ENCODE measurements around the gene KANK2.
"Not testable (repeated sequence)": the region's sequence is repeated elsewhere in the genome, so short reads cannot be mapped to it uniquely, and the experiment has no call there.

The KANK2 gene

DNA sequence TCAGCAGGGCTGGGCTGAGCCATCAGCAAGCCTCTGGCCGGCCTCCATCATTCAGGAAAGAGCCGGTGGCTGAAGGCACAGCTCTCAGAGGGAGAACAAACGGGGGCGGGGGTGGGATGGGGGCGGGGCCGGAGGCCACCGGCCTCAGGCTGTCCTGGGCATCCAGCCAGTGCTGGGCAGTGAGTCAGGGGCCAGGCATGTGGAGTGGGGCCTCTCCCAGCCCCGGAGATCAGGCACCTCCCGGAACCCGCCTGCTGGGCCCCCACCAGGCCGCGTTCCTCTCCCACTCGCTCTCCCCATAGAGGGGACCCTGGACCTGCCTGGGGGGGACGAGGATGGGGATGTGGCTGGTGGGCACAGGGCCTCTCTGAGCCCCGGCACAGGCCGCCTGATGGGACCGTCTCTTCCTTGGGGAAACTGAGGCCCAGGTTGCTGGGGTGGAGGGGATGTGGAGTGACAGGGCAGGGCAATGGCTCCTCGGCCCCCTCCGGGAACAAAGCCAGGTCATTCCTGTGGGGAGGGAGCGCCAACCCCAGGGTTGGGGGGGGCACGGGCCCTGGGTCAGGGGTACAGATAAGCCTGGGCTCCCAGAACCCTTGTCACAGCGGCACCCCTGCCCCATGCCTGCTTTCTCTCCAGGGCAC is 54.7 kb downstream of the KANK2 start:
- in situ Hi-C loops (cut with HindIII; ENCODE audit: low sequenced_read_pairs): no loop called here

DNA sequence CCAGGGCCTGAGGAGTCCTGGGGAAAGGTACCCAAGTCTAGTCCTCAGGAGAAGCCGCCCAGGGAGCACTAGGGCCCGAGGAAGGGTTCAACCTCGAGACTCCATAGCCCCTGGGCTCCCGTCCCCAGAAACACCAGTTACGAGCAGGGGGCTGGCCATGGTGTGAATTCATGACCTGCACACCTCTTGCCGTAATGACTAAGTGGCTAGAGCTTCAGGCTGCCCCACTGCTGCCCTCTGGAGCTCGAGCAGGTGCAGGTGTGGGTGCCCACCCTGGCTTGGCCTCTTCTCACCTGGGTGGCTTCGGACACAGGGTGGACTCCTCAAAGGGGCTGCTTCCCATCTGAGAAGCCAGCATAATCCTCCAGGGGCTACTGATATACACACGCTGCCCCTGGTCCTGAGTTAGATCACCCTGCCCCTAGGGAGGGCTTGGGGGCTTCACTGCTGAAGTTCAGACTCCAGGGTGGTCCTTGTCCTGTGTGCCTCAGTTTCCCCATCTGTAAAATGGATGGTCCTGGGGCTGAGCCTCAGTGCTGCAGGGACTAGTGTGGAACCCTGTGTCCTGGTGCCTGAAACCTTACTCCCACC is 55.3 kb downstream of the KANK2 start:
- in situ Hi-C loops (cut with HindIII; ENCODE audit: low sequenced_read_pairs): no loop called here

DNA sequence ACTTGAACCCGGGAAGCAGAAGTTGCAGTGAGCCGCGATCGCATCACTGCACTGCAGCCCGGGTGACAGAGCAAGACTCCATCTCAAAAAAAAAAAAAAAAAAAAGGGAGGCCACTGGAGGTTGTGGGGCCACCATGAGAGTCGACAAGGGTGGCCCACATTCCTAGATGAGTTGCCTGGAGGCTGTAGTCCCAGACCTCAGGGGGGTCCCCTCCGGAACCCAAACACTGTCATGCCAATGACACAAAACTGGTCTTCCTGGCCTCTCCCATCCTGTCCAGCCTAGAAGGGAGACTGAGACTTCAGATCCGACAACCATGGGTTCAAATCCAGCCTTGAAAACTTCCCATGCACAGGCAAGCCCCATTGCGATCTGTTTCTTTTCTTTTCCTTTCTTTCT is 56.4 kb downstream of the KANK2 start:
- in situ Hi-C loops (cut with HindIII; ENCODE audit: low sequenced_read_pairs): no loop called here

DNA sequence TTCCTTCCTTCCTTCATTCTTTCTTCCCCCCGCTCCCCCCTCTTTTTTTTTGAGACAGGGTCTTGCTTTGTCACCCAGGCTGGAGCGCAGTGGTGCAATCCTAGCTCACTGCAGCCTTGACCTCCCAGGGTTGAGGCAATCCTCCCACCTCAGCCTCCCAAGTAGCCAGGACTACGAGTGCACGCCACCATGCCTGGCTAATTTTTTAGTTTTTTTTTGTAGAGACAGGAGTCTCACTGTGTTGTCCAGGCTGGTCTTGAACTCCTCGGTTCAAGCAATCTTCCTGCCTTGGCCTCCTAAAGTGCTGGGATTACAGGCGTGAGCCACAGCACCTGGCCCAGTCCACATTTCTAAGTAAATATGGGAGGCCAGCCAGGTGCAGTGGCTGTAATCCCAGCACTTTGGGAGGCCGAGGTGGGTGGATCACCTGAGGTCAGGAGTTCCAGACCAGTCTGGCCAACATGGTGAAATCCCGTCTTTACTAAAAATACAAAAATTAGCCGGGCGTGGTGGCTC is 57.3 kb downstream of the KANK2 start:
- in situ Hi-C loops (cut with HindIII; ENCODE audit: low sequenced_read_pairs): not testable (repeated sequence)

DNA sequence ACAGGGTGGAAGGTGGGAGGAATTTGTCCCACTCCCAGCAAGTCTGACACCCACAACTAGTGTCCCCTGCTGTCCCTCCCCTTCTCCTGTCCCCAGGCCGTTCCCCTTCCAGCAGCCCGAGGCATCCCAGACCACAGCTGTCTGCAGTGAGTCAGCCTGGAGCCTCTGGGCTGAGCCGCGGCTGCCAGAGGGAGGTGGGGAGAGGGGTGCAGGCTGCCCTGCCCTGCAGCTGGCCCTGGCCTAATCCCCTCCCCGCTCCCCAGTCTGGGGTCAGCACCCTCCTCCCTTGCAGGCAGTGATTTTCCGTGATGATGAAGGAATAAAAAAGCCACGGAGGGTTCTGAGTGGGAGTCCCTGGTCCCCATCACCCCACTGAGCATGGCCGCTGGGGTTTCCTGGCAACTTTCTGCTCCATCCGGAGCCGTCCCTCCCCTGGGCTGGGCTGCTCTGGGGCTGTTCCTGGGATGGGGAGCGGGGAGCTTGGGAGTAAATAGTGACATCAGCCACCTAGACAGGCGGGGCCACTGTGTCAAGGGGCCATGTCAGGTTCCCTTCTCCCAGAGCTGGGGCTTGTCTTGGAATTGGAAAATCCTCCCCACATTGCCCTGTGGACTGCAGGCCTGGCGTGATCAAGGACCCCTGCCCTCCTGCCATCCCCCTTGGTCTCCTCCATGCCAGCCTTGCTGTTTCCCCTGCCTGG is 58.6 kb downstream of the KANK2 start:
- in situ Hi-C loops (cut with HindIII; ENCODE audit: low sequenced_read_pairs): no loop called here

DNA sequence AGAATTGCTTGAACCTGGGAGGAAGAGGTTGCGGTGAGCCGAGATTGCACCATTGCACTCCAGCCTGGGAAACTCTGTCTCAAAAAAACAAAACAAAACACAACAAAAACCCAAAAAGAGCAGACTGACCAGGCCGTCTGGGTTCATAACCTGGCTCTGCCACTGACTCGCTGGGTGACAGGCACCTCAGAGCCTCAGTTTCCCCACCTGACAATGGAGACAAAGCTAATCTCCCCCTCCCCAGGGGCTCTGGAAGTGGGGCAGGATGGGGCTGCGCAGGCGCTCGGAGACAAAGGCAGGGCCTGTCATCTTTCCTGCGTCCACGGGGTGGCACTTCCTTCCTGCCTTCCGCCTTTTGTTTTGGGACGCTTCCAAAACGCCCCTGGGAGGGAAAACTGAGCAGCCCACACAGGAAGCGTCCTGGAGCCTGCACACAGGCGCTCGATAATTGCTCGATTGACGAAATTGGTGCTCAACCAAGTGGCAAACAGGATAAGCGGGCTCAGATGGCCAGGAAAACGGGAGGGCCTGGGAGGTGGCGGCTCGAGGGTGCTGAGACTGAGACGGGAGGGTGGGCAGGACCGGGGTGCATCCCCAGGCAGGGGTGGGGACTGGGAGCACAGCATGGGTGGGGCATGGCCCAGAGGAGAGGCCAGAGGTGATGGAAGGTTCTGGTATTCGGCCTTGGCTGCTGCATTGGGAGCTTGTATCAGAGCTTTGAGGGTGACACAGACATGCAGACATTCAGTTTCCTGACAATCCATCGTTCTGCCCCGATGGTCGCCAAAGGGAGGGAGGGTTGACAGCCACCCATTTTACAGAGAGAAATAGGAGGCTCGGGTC is 59.6 kb downstream of the KANK2 start:
- in situ Hi-C loops (cut with HindIII; ENCODE audit: low sequenced_read_pairs): no loop called here

DNA sequence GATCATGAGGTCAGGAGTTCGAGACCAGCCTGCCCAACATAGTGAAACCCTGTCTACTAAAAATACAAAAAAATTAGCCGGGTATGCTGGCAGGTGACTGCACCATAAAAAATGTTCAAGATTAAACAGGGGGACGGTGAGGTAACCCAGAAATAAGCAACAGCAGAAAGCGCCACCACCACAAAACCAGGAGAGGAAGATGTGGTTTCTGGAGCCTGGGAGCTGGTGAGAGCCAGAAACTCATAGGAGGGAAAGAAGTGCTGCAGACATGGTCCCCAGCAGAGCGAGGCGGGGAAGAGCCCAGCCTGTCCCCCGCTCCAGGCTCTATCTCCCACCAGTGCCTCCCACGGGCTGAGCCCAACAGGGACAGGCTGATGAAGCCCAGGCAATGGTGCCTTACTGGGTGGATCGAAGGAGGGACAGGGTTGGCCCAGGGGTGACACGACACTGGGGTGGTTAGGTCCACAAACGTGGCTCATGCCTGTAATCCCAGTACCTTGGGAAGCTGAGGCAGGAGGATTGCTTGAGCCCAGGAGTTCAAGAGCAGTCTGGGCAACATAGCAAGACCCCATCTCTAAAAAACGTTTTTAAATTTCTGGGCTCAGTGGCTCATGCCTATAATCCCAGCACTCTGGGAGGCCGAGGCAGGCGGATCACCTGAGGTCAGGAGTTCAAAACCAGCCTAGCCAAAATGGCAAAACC is 60.8 kb downstream of the KANK2 start:
- in situ Hi-C loops (cut with HindIII; ENCODE audit: low sequenced_read_pairs): no loop called here

DNA sequence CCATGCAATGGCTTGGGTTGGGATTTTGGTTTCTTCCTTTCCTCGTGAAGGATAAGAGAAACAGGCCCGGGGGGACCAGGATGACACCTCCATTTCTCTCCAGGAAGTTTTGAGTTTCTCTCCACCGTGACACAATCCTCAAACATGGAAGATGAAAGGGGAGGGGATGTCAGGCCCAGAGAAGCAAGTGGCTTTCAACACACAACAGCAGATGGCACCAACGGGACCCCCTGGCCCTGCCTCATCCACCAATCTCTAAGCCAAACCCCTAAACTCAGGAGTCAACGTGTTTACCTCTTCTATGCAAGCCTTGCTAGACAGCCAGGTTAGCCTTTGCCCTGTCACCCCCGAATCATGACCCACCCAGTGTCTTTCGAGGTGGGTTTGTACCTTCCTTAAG is 65.9 kb downstream of the KANK2 start:
- in situ Hi-C loops (cut with HindIII; ENCODE audit: low sequenced_read_pairs): no loop called here

DNA sequence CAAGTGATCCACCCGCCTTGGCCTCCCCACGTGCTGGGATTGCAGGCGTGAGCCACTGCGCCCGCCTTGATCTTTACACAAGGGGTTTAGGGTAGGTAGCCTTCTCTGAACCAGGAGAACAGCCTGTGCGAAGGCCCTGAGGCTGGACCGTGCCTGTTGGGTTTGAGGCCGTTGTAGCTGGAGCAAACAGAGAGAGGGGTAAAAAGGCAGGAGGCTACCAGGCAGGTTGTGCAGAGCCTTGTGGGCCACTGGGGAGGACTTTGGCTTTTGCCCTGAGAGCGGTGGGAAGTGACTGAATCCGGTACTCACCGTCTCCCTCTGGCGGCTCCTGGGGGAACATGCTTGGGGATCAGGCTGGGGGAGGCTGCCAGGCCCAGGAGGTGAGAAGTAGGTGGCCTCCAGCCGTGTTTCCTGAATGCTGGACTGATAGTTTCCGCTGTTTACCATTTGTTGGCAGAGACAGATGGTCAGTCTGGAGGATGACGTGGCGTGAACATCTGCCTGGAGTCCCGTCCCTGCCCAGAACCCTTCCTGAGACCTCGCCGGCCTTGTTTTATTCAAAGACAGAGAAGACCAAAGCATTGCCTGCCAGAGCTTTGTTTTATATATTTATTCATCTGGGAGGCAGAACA is 66.4 kb downstream of the KANK2 start:
- in situ Hi-C loops (cut with HindIII; ENCODE audit: low sequenced_read_pairs): no loop called here

DNA sequence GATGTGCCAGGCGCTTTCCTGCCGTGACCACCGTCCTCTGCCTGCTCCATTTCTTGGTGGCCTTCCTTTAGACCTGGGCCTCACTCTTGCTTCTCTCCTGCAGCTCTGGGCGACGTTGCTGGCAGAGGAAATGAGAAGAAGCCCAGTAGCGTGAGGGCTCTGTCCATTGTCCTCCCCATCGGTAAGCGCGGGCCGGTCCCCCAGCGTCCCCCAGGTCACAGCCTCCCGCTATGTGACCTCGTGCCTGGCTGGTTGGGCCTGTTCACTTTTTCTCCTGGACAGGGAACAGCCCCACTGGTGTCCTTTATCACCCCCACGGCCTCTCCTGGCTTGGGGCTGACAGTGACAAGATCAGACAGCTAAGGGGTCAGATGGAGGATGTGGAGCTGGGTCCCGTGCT is 69.4 kb downstream of the KANK2 start:
- in situ Hi-C loops (cut with HindIII; ENCODE audit: low sequenced_read_pairs): no loop called here

DNA sequence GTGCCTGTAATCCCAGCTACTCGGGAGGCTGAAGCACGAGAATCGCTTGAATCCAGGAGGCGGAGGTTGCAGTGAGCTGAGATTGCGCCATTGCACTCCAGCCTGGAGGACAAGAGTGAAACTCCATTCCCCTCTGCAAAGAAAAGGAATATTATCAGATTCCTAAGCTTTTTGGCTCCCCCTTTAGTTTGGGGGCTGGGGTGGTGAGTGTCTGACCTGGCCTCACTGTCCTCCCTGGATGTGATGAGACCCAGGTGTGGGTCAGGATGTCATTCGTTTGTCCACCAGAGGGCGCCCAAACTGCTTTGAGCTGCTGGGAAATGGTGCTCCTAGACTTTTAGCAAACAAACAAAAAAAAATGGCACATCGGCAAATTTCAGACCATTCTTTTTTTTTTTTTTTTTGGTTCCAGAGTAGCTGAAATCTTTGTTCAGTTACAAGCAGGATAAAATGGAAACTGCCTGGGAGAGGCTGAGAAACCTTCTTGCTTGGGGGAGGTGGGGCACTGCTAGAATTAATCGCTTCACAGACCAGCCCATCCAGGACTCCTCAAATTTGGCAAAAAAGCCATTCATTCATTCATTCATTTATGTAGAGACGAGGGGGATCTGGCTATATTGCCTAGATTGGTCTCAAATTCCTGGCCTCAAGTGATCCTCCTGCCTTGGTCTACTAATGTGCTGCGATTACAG is 71.2 kb downstream of the KANK2 start:
- in situ Hi-C loops (cut with HindIII; ENCODE audit: low sequenced_read_pairs): no loop called here

DNA sequence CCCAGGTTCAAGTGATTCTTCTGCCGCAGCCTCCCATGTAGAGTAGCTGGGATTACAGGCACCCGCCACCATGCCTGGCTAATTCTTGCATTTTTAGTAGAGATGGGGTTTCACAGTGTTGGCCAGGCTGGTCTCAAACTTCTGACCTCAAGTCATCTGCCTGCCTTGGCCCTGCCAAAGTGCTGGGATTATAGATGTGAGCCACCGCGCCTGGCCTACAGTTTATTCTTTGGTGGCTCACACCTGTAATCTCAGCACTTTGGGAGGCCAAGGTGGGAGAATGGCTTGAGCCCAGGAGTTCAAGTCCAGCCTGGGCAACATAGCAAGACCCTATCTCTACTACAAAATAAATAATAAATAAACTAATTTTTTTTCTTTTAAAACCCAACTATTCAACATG is 73.2 kb downstream of the KANK2 start:
- in situ Hi-C loops (cut with HindIII; ENCODE audit: low sequenced_read_pairs): not testable (repeated sequence)

DNA sequence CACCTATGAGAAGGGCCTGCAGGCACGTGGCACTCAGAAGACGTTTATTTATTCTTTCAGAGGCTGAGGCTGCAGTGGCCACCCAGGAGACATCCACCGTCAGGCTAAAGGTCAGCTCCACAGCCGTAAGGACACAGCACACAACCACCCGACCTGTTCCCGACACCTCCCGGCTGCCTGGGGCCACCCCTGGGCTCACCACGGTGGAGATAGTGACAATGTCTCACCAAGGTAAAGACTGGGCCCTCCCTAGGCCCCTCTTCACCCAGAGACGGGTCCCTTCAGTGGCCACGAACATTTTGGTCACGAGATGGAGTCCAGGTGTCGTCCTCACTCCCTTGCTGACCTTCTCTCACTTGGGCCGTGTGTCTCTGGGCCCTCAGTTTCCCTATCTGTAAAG is 74.2 kb downstream of the KANK2 start:
- in situ Hi-C loops (cut with HindIII; ENCODE audit: low sequenced_read_pairs): no loop called here

DNA sequence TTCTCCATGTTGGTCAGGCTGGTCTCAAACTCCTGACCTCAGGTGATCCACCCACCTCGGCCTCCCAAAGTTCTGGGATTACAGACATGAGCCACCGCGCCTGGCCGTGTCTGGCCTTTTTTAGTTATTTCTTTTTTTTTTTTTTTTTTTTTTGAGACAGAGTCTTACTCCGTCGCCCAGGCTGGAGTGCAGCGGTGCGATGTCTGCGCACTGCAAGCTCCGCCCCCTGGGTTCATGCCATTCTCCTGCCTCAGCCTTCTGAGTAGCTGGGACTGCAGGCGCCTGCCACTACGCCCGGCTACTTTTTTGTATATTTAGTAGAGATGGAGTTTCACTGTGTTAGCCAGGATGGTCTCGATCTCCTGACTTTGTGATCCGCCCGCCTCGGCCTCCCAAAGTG is 75.4 kb downstream of the KANK2 start:
- in situ Hi-C loops (cut with HindIII; ENCODE audit: low sequenced_read_pairs): not testable (repeated sequence)

DNA sequence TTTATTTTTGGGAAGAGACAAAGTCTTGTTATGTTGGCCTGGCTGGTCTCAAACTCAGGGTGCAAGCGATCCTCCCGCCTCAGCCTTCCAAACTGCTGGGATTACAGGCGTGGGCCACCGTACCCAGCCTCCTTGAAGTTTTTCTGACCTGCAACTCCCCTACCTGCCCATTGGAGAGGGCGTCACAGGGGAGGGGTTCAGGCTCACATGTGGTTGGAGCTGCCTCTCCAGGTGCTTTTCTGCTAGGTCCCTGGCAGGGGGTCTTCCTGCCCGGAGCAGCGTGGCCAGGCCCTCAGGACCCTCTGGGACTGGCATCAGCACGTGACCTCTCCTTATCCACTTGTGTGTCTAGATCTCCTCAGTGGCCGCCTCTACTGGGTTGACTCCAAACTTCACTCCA is 80.8 kb downstream of the KANK2 start:
- in situ Hi-C loops (cut with HindIII; ENCODE audit: low sequenced_read_pairs): no loop called here

DNA sequence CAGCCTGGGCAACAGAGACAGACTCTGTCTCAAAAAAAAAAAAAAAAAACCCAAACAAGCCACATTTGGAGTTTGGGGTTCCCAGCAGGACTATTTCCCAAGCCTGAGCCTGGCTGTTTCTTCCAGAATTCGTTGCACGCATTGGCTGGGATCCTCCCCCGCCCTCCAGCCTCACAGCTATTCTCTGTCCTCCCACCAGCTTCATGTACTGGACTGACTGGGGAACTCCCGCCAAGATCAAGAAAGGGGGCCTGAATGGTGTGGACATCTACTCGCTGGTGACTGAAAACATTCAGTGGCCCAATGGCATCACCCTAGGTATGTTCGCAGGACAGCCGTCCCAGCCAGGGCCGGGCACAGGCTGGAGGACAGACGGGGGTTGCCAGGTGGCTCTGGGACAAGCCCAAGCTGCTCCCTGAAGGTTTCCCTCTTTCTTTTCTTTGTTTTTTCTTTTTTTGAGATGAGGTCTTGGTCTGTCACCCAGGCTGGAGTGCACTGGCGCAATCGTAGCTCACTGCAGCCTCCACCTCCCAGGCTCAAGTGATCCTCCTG is 81.4 kb downstream of the KANK2 start:
- in situ Hi-C loops (cut with HindIII; ENCODE audit: low sequenced_read_pairs): no loop called here

DNA sequence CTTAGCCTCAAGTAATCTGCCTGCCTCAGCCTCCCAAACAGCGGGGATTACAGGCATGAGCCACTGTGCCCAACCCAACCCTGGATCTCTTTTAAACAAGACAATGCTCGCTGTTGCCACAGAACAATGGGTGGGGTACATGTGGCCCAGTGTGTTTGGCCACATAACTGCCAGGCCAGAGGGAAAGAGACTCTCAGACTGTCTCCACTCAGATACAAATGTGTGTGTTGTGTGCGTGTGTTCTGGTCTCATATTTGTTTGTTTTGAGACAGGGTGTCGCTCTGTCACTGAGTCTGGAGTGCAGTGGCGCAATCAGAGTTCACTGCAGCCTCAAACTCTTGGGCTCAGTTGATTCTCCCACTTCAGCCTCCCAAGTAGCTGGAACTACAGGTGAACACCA is 82.3 kb downstream of the KANK2 start:
- in situ Hi-C loops (cut with HindIII; ENCODE audit: low sequenced_read_pairs): no loop called here

Data from DLD1 (cell line).